K562 (cell line): Measurements from ENCODE around the gene CCDC47. TPM values are rescaled to one million over a fixed set of nuclear protein-coding genes. Genes with fewer than 3 reads are reported as not detected.
A peak's percentile ranks its signal among the peaks of the same experiment; 100 is the strongest.

Experiments used
- ATAC-seq: fragments of 200-7000 bp; cut with Tn5 transposase; 3 replicates; pipeline ENCODE4 v1.9.1; 2020; ENCODE audit warnings: moderate library complexity
- BruUV-seq: library from RNA; stranded (reverse); fragments of 400-500 nt; replicated peaks from 2 replicates; lab custom pipeline; 2021; lab: Mats Ljungman, UMichigan
- CTCF ChIA-PET: fragments of 300-600 bp; formaldehyde crosslinking; extraction: SDS; loops from one replicate; lab custom pipeline; 2021; ENCODE audit warnings: low intra/inter-chr PET ratio; lab: Yijun Ruan, JAX
- POLR2A ChIA-PET: fragments of 300-600, 350-650 bp; sonication (Branson Sonifier 250); formaldehyde crosslinking; extraction: SDS; loops from one replicate; lab custom pipeline; 2021; ENCODE audit warnings: antibody characterized with exemption, inconsistent platforms; lab: Yijun Ruan, JAX
- DNase-seq, 4 experiments: peaks; one replicate each; pipeline versions ENCODE4 v3.0.0 to v3.0.0-alpha.2; 2011 to 2018; ENCODE audit warnings: low spot score in 3 of 4, mixed read lengths in 3 of 4; ENCODE audit errors: extremely low read depth in 1 of 4
- FAIRE-seq: peaks from 2 replicates; lab custom pipeline; 2011; peaks lifted over from hg19 to GRCh38; lab: Jason Lieb, UNC
- H2AFZ ChIP-seq: 2 replicates; pipeline ENCODE4 v1.6.0; 2011; ENCODE audit warnings: low read depth, low read length, control low read depth, inconsistent platforms
- H3K27ac ChIP-seq: fragments of 200-600 bp; 3 replicates; pipeline ENCODE4 v1.8.0; 2011; ENCODE audit warnings: low read depth, mild to moderate bottlenecking, control low read depth, inconsistent platforms, low read length, moderate library complexity, mixed read lengths; ENCODE audit errors: extremely low read depth
- H3K27me3 ChIP-seq, 2 experiments: fragments of 300-600 bp in 1 of 2; 2 replicates in 1 of 2; 3 replicates in 1 of 2; pipeline versions ENCODE4 v1.6.0 to v1.8.0; 2011; ENCODE audit warnings: inconsistent platforms in 2 of 2, low read length in 2 of 2, mild to moderate bottlenecking in 1 of 2, mixed read lengths in 1 of 2, moderate library complexity in 1 of 2; ENCODE audit not compliant: control insufficient read depth in 2 of 2, insufficient read depth in 2 of 2
- H3K36me3 ChIP-seq: fragments of 300-600 bp; 3 replicates; pipeline ENCODE4 v1.8.0; 2011; ENCODE audit warnings: mild to moderate bottlenecking, low read length, inconsistent platforms; ENCODE audit not compliant: control insufficient read depth, insufficient read depth
- H3K4me1 ChIP-seq, 2 experiments: fragments of 200-600 bp in 1 of 2; replicated peaks in 1 of 2; 2 replicates in 1 of 2; 3 replicates in 1 of 2; pipeline versions ENCODE4 v1.5.1 to v1.8.0; 2011; ENCODE audit warnings: inconsistent platforms in 2 of 2, low read length in 2 of 2, mild to moderate bottlenecking in 1 of 2, mixed read lengths in 1 of 2, moderate library complexity in 1 of 2; ENCODE audit not compliant: control insufficient read depth in 2 of 2, insufficient read depth in 2 of 2
- H3K4me2 ChIP-seq: 2 replicates; pipeline ENCODE4 v1.6.1; 2011; ENCODE audit warnings: low read length, control low read depth, inconsistent platforms, mixed read lengths; ENCODE audit not compliant: insufficient read depth
- H3K4me3 ChIP-seq: fragments of 200-600 bp; sonication (generic), shearing (Covaris generic); 2 replicates; pipeline ENCODE4 v1.5.1; 2016; ENCODE audit warnings: control low read depth, inconsistent platforms
- H3K79me2 ChIP-seq: fragments of 200-600 bp; 3 replicates; pipeline ENCODE4 v1.8.0; 2011; ENCODE audit warnings: low read length, inconsistent platforms; ENCODE audit not compliant: control insufficient read depth, insufficient read depth
- H3K9ac ChIP-seq, 2 experiments: 2 replicates each; pipeline versions ENCODE4 v1.6.0 to v1.6.1; 2011; ENCODE audit warnings: low read depth in 2 of 2, low read length in 2 of 2, control low read depth in 1 of 2, inconsistent platforms in 1 of 2, mild to moderate bottlenecking in 1 of 2, mixed read lengths in 1 of 2; ENCODE audit not compliant: insufficient read depth in 1 of 2
- H3K9me1 ChIP-seq: one replicate; pipeline ENCODE4 v1.6.0; 2011; ENCODE audit warnings: inconsistent platforms, mild to moderate bottlenecking, low read length, moderate library complexity; ENCODE audit not compliant: control insufficient read depth, insufficient read depth
- H3K9me3 ChIP-seq: replicated peaks from 2 replicates; pipeline ENCODE4 v1.5.1; 2011; ENCODE audit warnings: low read depth, low read length, inconsistent platforms; ENCODE audit not compliant: control insufficient read depth, insufficient read depth
- H4K20me1 ChIP-seq: replicated peaks from 2 replicates; pipeline ENCODE4 v1.6.1; 2011; ENCODE audit warnings: low read length, inconsistent platforms, mixed read lengths; ENCODE audit not compliant: control insufficient read depth, insufficient read depth
- CBFA2T3 ChIP-seq: fragments of 450-650 bp; IDR thresholded peaks from 2 replicates; pipeline ENCODE4 v1.6.1; 2017
- ESRRA ChIP-seq: fragments of 450-650 bp; IDR thresholded peaks from 2 replicates; pipeline ENCODE4 v1.6.1; 2014; ENCODE audit warnings: low read depth, mild to moderate bottlenecking, moderate library complexity, borderline replicate concordance
- NFXL1 ChIP-seq: fragments of 450-650 bp; formaldehyde crosslinking; IDR thresholded peaks from 2 replicates; pipeline ENCODE4 v1.4.0; 2021; ENCODE audit warnings: mild to moderate bottlenecking
- XRCC3 ChIP-seq: fragments of 450-650 bp; IDR thresholded peaks from 2 replicates; pipeline ENCODE4 v1.6.1; 2017; ENCODE audit warnings: mild to moderate bottlenecking, moderate library complexity
- ZNF717 ChIP-seq: fragments of 250-450 bp; sonication (Bioruptor Pico); IDR thresholded peaks from 2 replicates; pipeline ENCODE4 v1.5.0; 2021
- WGBS: fragments of 100-300 bp; shearing (Covaris generic); methylation state at CpG from one replicate; pipeline ENCODE4 v1.1.6; 2016; ENCODE audit warnings: low coverage, mixed read lengths; ENCODE audit not compliant: insufficient coverage; ENCODE audit errors: missing lambda C conversion rate; 5-methylcytosine and 5-hydroxymethylcytosine counted together
- in situ Hi-C: fragments of 300-500 bp; cut with MboI; formaldehyde crosslinking; loops from 4 replicates; pipeline ENCODE4 v1.15.0; 2018; ENCODE audit warnings: inconsistent platforms, mixed read lengths
- intact Hi-C: fragments of 100-400 bp; cut with micrococcal nuclease; formaldehyde crosslinking; loops from 2 replicates; pipeline ENCODE4 v1.14.2; 2022
- polyA plus RNA-seq, 8 experiments: library from polyadenylated mRNA; depleted of rRNA in 4 of 8; stranded (reverse) in 5 of 8; unstranded in 3 of 8; fragments of >200 nt; fragmentation: Nextera tagmentation in 2 of 8; fragmentation: Illumina TruSeq in 1 of 8; extraction: Ambion mirVana in 2 of 8; extraction: Trizol in 1 of 8; gene quantifications; 2 replicates each; pipeline versions ENCODE4 v1.2.1 to v1.2.3, GENCODE V29; 2011 to 2014; ENCODE audit warnings: inconsistent platforms in 1 of 8, missing spikeins in 1 of 8
- total RNA-seq, 7 experiments: library from RNA; depleted of rRNA in 6 of 7; stranded (reverse); fragments of >200 nt in 6 of 7; fragmentation: Illumina TruSeq in 2 of 7; extraction: Trizol in 2 of 7; gene quantifications; 2 replicates each; pipeline versions ENCODE4 v1.2.1 to v1.2.3, GENCODE V29; 2011 to 2021; ENCODE audit warnings: low replicate concordance in 1 of 7
- TF ChIP-seq, protein P1 (sequence below), 2 experiments: IDR thresholded peaks; 2 replicates each; pipeline ENCODE4 v1.6.1; 2011; ENCODE audit warnings: borderline replicate concordance in 1 of 2, control low read depth in 1 of 2, low read depth in 1 of 2, low read length in 1 of 2, mild to moderate bottlenecking in 1 of 2, mixed read lengths in 1 of 2, moderate library complexity in 1 of 2; ENCODE audit not compliant: insufficient read depth in 1 of 2, insufficient read length in 1 of 2, poor library complexity in 1 of 2, severe bottlenecking in 1 of 2; ENCODE audit errors: extremely low read depth in 1 of 2

The CCDC47 gene
- total and polyA plus RNA-seq, 9 of the 15 experiments (the other 6 are each of a cell fraction or from before 2014, with no cell fraction given) = 15.5 to 162 (median 122) TPM

DNA sequence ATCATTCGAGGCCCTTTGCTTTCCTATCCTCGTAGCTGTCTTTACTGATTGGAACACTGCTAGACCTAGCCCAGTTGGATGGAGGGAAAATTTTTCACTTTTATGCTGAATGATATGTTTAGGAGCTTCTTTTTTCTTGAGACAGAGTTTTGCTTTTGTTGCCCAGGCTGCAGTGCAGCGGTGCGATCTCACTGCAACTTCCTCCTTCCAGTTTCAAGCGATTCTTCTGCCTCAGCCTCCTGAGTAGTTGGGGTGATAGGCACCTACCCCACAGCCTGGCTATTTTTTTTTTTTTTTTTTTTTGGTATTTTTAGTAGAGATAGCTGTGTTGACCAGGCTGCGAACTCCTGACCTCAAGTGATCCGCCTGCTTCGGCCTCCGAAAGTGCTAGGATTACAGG, 36.6 kb upstream of the CCDC47 start:
- H3K36me3 ChIP-seq = peaks cover 98% of the 10 kb centered on the region
- no peak for ATAC-seq
- no peaks in the 10 kb centered on the region for H3K9me1 ChIP-seq
- no peaks in the 10 kb centered on the region for H3K27me3 ChIP-seq
- no peak overlapping the region for H3K9ac ChIP-seq
- H3K27ac ChIP-seq = no peak overlapping the region
- H3K4me2 ChIP-seq = no peak overlapping the region
- H3K4me1 ChIP-seq = no peaks in the 10 kb centered on the region
- no peak for DNase-seq
- 78% methylated on average over 9 of the region's 9 CpGs for WGBS
- no TSS peak for BruUV-seq
- H3K79me2 ChIP-seq = no peaks in the 10 kb centered on the region
- CTCF ChIA-PET = no interaction called here
- TF ChIP-seq ZNF717 (CRISPR knock-in tag) (no peak), ESRRA (no peak), NFXL1 (CRISPR knock-in tag) (no peak), XRCC3 (no peak), CBFA2T3 (no peak)
- TF ChIP-seq, protein P1, sequence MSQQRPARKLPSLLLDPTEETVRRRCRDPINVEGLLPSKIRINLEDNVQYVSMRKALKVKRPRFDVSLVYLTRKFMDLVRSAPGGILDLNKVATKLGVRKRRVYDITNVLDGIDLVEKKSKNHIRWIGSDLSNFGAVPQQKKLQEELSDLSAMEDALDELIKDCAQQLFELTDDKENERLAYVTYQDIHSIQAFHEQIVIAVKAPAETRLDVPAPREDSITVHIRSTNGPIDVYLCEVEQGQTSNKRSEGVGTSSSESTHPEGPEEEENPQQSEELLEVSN (IDR thresholded peaks at IDR 0.05; ENCODE audit: borderline replicate concordance in 1 of 2, extremely low read depth in 1 of 2, insufficient read depth in 1 of 2, insufficient read length in 1 of 2, low read depth in 1 of 2, low read length in 1 of 2, poor library complexity in 1 of 2, severe bottlenecking in 1 of 2) = no peak
- POLR2A ChIA-PET = interaction anchor here (1.3 to 2.4 kb wide), 5 partner anchors 11 to 37 kb away, joined by 5 to 10 read pairs (median 7); partner anchors contain the start of genes CCDC47 and DDX42
- H3K4me3 ChIP-seq = no peak overlapping the region
- H3K9me3 ChIP-seq = no peaks in the 10 kb centered on the region
- FAIRE-seq = peak; percentile 59
- H2AFZ ChIP-seq = no peak overlapping the region
- H4K20me1 ChIP-seq = no peaks in the 10 kb centered on the region
- intact Hi-C loops (no loop called here), in situ Hi-C loops (no loop called here)
